HG02943 (cell line): ENCODE results near the gene CD55.

ENCODE experiments used
- ATAC-seq: cut with Tn5 transposase; IDR thresholded peaks from one replicate; pipeline ENCODE4 v1.9.1; 2021; ENCODE audit warnings: mild to moderate bottlenecking, low read depth, moderate library complexity; ENCODE audit not compliant: unreplicated experiment

The CD55 gene

DNA sequence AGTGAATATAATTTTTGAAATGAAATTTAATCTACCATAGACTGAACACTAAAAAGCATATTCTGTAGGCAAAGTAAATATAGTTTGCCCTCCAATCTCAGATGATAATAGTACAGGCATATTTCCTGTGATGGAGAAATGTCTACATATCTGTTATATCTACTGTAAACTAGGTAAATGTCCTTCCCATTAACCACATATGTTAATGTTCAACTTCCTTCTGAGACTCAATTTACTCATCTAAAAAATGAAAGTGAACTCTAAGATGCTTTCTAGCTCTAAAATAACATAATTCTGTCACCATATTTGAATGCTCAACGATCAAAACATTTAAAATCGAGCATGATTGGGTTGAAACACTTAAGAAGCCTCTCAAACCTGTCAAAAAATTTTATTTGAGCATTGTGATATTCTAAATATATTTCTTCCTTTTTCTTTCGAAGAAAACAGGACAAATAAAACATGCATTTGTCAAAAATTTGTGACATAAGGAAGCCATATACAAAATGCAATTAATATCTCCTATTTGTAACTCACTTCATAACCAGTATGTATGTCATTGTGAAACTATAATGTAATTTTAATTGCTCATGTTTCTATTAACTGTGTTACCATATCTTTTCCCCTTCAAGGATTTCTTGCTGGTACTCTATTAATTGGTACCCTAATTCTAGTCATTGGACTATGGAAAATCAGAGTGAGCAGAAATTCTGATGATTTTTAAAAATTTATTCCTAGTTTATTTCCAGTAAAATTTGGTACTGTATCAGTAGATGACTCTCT lies 34.2 kb downstream of the CD55 start:
- no peak for ATAC-seq

DNA sequence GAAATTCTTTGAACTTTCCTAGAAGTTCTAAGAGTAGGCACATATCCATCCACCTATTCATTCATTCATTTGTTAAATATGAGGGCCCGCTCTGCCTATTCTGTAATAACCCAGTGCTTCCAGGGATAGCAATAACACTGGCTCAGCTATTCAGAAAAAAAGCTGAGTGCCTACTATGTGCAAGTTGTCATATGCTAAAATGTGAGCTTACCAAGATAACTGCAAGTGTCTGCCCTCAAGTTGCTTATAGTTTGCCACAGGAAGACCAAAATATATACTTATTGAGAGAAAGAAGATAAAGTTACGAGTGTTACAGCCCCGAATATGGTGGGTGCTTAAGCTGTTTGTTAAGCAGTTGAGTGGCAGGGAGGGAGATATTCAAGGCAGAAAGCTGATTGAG lies 39.6 kb downstream of the CD55 start:
- ATAC-seq: no peak

DNA sequence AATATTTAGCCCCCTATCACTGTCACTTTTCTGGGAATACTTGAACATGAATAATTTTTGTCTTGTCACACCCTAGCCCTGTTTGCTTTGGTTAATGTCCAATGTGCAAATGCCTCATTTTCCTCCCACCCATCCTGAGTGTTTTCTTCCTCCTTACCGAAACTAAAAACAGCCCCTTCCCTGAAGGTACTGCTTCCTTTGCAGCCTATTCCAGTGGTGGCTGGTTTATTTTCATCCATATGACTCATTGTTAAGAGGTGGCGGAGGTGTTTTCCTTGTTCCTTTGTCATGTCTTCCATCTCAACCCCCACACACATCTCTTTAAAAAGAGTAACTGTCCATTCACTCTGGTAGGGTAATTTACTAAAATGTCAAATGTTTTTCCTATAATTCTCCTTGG lies 40.4 kb downstream of the CD55 start:
- ATAC-seq: no peak

DNA sequence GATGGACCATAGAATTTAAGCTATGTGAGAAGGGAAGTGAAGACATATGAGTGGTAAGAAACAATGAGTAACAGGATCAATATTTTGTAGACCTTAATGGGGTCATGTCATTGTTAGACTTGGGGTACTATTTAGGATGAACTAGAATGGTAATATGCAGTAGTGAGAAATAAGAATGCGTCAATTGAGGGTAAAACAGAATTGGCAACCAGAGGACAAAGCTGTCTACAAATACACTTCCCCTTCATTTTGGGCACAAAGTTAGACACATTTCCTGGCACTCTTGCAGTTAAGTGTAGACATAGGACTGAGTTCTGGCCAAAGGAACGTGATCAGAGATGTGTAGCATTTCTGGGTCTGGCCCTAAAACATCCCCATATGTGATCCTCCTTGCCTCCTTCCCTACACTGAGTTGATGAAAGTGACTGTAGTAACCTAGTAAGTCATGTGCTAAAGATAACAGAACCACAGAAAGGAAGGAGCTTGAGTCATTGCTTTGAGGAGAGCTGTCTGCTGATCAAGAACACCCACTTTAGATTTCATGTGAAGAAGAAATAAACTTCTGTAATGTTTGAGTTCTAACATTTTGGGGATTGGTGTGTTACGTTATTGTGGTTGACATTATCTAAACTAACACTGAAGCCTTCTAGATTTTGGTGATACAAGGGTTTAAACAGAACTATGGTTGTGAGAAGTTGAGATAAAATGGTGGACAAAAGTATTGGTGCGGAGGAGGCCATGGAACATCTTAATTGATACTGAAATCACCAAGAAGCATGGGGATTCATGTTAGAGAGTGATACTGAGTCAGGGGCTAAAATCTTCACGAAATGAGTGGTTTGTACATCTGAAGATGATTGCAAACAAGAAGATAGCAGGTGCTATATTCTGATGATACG lies 41.7 kb downstream of the CD55 start:
- no peak for ATAC-seq

DNA sequence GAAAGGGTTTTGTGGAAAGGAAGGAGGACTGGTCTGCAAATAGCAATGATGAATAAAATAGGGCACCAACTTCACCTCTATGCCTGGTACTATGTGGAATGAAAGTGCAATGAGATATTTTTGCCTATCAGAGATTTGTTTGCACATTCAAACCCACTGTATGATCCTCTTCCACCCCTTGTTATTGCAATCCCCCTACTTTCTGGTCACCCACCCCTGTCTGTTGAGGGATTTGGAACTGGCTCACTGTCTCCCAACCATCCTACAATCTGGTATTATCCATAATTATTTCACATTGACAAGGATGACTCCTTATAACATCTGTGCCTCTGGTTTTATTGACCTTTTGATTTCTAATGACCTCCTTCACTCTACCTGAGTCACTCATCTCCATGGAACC lies 42.4 kb downstream of the CD55 start:
- ATAC-seq: no peak

DNA sequence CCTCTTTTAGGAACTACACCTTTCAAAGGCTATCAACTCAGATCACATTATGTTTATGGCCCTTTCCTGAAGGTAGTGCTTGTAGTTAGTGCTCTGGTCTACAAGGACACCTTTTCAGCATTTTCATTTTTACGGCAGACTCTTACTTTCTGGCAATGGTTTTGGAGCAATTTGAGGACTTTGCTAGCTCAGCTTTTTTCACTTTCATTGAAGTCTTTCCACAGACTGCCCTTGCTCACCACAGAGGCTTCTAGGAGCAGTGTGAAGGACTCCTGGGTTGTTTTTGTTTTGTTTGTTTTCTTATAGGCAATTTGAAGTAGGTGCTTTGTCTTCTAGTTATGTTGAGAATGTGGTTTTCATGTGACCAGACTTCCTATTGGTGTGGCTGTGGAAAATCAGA lies 43.1 kb downstream of the CD55 start:
- ATAC-seq: no peak

DNA sequence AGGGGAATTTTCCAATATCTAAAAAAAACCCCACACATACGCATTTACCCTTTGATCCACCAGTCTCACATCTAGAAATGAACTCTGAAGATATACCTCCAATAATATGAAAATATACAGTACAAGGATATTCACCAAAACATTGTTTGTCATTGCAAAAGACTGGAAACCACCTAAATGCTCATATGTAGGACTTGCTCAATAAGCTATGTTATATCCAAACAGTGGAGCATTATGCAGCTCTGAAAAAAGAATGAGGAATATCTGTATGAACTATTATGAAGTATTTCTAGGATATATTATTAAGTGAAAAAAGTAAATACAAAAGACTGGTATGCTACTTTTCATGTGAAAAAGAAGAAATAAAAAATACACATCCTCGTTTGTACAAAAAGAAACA lies 43.6 kb downstream of the CD55 start:
- no peak for ATAC-seq

DNA sequence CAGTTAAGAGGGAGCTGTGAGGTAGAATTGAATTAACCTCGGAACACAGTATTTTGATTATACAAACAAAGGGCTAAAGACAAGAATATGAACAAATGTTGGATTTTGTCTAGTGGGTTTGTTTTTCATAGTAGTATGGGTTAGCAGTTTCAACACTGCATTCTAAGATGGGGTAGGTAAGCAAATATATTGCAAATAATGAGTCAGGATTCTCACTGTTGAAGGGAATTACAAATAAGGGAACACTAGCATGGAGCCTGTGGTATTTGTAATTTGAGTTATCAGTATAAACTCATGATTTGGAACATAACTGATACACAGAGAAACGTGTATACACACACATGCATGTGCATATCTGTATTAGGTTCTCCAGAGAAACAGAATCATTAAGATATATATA lies 44.5 kb downstream of the CD55 start:
- ATAC-seq: no peak

DNA sequence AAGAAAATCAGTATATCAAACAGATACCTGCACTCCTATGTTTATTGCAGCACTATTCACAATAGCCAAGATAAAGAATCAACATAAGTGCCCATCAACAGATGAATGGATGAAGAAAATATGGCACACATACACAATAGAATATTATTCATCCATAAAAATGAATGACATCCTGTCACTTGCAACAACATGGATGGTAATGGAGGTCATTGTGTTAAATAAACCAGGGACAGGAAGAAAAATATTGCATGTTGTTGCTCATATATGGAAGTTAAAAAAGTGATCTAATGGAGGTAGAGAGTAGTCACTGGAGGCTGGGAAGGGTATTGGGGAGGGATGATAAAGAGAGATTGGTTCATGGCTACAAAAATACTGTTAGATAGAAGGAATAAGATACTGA lies 67.2 kb downstream of the CD55 start:
- no peak for ATAC-seq

DNA sequence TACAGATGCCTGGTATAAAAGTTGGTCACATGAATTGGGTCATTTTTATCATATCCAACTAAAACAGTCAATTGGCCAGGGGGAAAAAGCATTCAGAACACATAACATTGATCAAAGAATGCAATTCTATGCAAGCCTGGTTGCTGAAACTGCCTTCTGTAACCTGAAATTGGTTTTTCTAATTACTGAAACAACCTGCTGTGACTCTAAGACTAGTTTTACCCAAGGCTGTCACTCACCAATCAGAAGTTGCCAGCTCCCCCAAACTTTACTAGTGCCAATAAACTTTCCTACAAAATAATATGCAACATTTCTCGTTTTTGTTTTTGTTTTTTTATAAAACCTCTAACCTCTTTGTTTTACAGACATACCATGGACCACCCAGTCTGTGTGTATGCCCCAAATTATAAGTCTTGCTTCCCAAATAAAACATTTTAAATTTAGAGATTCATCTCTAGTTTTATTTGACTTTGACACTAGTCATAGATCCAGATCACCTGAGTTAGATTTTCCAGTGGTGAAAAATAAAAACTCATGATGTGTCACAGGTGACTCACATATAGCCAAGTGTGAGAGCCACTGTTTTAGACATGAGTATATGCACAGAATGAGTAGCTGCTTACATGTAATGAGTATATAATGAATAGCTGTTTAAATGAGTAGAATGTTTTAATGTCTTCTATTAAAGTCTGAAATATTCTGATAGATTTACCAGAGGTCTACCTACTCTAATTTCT lies 68.4 kb downstream of the CD55 start:
- ATAC-seq: no peak

DNA sequence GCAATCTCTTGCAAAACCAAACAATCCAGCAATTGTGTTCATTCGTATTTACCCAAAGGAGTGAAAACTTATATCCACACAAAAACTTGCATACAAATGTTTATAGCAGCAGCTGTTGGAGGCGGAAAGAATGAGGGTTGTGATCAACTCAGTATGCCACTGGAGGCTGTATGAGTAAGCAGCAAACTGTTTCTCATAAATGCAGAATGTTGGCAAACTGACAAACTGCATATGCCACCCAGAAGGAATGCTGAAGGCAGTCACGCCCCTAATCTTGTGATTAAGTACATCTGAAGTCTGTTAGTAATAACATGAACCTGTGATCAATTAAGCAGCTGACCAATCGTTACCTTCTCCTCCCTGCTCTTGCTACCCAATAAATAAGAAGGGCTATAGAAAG lies 72.1 kb downstream of the CD55 start:
- no peak for ATAC-seq

DNA sequence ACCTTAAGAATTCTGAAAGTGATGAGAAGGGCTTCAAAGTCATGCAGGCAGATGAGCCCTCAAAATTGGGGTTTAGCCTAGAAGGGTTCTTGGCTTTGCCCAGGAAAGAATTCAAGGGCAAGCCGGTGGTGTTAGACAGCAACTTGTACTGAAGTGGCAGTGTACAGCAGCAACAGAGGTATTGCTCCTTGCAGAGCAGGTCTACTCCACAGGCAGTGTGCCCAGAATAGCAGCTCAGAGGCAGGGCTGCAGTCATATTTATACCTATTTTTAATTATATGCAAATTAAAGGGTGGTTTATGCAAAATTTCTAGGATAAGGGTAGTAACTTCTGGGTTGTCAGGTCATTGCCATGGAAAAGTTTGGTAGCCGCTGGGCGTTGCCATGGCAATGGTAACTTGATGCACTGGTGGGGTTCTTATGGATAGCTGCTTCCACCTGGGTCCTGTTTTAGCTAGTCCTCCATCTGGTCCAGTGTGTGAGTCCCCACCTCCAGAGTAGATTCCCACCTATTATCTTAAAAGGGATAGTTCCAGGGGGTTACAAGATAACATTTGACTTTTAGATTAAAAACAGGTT lies 74.8 kb downstream of the CD55 start:
- ATAC-seq: no peak

DNA sequence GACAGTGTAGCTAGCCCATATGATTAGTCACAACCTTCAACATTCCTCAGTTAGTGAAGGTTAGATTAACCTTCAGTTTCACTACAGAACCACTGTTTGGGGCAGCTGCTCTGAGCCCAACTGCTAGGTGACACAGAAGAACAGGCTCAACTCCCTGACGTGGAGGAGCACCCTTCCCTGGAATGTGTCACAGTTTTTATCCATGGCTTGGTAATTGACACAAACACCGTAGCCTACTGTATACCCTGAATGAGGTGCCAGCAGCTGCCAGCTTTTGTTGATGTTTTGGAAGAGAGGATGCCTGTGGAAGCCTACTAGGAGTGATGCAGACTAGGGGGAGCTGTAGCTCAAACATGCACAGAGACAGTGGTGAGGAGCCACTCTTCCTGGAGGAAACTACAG lies 76.0 kb downstream of the CD55 start:
- ATAC-seq: no peak

DNA sequence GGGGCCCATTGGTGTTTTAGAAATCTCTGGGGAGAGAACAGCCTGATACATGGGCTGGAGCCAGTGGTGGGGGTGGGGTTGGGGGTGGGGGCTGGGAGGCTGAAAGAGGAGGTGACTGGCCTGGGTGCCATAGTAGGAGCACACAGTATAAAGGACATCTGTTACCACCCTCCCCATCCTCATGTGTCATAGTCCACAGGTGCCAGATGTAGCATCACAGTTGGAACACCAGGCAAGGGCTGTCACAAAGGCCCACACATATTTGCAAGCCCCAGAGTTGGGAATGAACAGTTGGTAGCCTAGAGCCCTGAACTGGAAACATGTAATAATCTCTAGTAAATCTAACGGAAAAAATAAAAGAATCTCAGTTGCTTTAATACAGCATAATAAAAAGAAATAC lies 77.5 kb downstream of the CD55 start:
- no peak for ATAC-seq

DNA sequence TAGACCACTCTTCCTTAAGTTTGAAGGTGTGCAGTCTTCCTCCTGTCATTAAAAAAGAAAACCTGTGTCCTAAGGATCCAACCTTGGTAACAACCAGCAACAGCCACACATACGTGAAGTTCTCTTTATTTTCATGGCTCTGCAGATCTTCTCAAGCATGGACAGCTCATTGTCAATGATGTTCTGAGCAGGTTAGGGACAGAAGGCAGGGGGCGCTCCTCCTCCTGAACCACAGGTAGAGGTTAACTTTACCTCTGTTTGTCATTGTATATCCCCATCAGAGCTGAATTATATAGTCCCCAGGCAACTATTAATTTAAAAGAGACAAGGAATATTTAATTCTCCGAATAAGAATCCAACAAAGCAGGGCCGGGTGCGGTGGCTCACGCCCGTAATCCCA lies 80.1 kb downstream of the CD55 start:
- ATAC-seq: no peak

DNA sequence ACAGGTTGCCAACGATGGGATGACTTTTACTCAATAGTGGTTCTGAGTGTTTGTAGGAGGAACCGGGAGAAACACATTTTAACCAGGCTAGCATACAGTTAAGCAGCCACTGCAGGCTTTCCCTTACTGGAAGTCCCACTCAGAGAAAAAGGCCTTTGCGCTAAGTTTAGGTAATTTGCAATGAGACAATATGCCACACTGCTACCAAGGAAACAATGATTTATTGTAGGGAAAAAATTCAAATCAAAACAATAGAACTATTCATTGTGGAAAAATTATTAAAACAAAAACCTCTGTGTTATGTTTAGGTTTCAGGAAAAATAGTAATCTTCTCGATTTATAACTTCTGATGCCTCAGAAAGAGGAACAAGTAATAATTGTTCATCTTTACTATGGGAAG lies 81.3 kb downstream of the CD55 start:
- no peak for ATAC-seq

DNA sequence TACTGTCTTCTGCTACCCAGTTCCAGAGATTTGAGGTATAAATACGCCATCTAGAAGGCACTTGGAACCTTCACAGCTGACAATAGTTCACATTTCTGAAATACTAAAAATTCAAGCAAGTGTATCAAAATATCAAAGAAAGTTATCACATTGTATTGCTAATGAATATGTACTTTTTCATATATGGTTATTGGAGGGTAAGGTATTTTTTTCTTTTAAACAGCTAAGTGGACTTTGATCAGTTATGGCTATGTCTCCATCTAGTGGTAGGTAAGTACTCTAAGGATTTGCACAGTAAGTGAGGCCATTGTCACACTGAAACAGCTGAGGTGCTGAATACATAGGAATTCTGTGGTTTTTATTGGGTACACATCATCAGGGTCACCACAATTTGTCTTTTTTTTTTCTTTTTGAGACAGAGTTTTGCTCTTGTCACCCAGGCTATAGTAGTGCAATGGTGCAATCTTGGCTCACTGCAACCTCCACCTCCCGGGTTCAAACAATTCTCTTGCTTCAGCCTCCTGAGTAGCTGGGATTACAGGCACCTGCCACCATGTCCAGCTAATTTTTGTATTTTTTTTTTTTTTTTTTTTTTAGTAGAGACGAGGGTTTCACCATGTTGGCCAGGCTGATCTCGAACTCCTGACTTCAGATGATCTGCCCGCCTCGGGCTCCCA lies 83.5 kb downstream of the CD55 start:
- ATAC-seq: no peak

DNA sequence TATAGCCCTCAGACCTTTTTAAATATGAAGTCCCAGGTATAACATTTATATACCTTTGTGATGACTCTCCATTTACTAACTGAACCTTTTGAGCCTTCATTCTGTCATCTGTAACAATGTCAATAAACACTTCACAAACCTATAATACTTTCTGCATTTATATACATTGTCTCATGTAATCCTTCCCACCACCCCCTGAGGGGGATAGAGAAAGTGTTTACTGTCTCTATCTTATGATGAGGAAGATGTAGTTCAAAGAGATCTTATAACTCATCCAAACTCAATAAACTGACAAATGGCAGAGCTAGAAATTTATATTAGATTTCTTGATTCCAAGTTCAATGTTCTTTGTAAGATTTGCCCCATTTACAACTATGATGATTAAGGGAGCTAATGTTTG lies 84.3 kb downstream of the CD55 start:
- no peak for ATAC-seq

DNA sequence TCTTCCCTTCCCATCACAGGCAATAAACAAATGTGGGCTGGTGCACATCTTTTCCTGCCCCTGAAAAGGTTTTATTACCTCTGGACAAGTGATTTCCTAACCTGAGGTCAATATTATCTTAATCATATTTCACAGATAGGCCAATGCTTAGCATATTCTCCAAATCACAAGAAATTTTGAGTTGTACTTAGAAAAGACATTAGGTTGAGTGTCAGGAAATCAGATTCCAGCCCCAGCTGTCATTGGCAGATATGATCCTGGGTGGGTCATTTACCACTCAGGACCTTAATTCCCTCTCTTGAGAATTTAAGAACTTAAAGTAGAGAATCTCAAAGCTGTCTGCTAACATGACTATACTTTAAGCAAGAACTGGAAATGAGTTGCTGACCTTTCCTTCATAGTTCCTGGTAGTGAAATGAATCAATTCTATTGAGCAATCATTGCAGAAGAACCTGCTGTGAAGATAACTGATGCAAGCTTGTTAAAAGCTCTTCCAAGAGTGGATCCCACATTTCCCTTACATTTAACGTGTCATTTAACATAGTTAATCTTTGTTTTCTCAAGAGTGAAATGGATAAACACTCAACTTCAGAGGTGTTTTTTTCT lies 86.3 kb downstream of the CD55 start:
- no peak for ATAC-seq
